SK-N-SH (cell line): ENCODE results near the gene ARHGEF6. TPM values are rescaled to one million over a fixed set of nuclear protein-coding genes. Genes with fewer than 3 reads are reported as not detected.

Experiments
- CTCF ChIA-PET: fragments of 300-600, 350-600 bp; formaldehyde crosslinking; extraction: SDS; loops from one replicate; lab custom pipeline; 2021; lab: Yijun Ruan, JAX
- POLR2A ChIA-PET: fragments of 350-600 bp; sonication (Branson Sonifier 250); formaldehyde crosslinking; extraction: SDS; loops from one replicate; lab custom pipeline; 2020; ENCODE audit warnings: antibody characterized with exemption, inconsistent platforms; lab: Yijun Ruan, JAX
- DNase-seq: peaks from one replicate; pipeline ENCODE4 v3.0.0; 2012
- H2AFZ ChIP-seq: fragments of 200-600 bp; sonication (generic); 2 replicates; pipeline ENCODE4 v1.8.1; 2016; ENCODE audit warnings: antibody characterized with exemption, mild to moderate bottlenecking, low read depth
- H3F3A ChIP-seq: fragments of 200-600 bp; sonication (generic); replicated peaks from 2 replicates; pipeline ENCODE3; 2016; ENCODE audit warnings: antibody characterized with exemption, mild to moderate bottlenecking; ENCODE audit not compliant: insufficient read depth
- H3K27ac ChIP-seq, 2 experiments: fragments of 200-500 bp in 1 of 2; fragments of 200-600 bp in 1 of 2; sonication (Bioruptor generic) in 1 of 2; sonication (generic), shearing (Covaris generic) in 1 of 2; 2 replicates each; pipeline versions ENCODE4 v1.5.1 to v1.6.1; 2014 to 2016; ENCODE audit warnings: low read depth in 2 of 2, inconsistent platforms in 1 of 2, low read length in 1 of 2, mild to moderate bottlenecking in 1 of 2, mixed read lengths in 1 of 2
- H3K27me3 ChIP-seq: fragments of 200-600 bp; sonication (generic), shearing (Covaris generic); 2 replicates; pipeline ENCODE4 v1.6.1; 2016; ENCODE audit warnings: mixed run types; ENCODE audit not compliant: insufficient read depth
- H3K36me3 ChIP-seq, 2 experiments: fragments of 200-500 bp in 1 of 2; fragments of 200-600 bp in 1 of 2; sonication (Bioruptor generic) in 1 of 2; sonication (generic) in 1 of 2; replicated peaks in 1 of 2; 2 replicates each; pipeline versions ENCODE3 to v1.5.1; 2014 to 2016; ENCODE audit warnings: low read length in 1 of 2, mild to moderate bottlenecking in 1 of 2; ENCODE audit not compliant: insufficient read depth in 2 of 2, control insufficient read depth in 1 of 2
- H3K4me1 ChIP-seq, 2 experiments: fragments of 200-500 bp in 1 of 2; fragments of 200-600 bp in 1 of 2; sonication (Bioruptor generic) in 1 of 2; sonication (generic), shearing (Covaris generic) in 1 of 2; 2 replicates each; pipeline versions ENCODE4 v1.5.1 to v1.6.1; 2014 to 2016; ENCODE audit warnings: low read depth in 1 of 2, low read length in 1 of 2, mixed run types in 1 of 2; ENCODE audit not compliant: insufficient read depth in 2 of 2, control insufficient read depth in 1 of 2
- H3K4me2 ChIP-seq: fragments of 200-600 bp; sonication (generic), shearing (Covaris generic); 2 replicates; pipeline ENCODE4 v1.6.1; 2017; ENCODE audit warnings: mixed run types
- H3K4me3 ChIP-seq, 2 experiments: fragments of 200-500 bp in 1 of 2; fragments of 200-600 bp in 1 of 2; sonication (Bioruptor generic) in 1 of 2; sonication (generic), shearing (Covaris generic) in 1 of 2; 2 replicates each; pipeline versions ENCODE4 v1.5.1 to v1.8.1; 2014 to 2016; ENCODE audit warnings: low read depth in 2 of 2, inconsistent platforms in 1 of 2, low read length in 1 of 2, mild to moderate bottlenecking in 1 of 2, mixed read lengths in 1 of 2, moderate library complexity in 1 of 2
- H3K79me2 ChIP-seq: fragments of 200-600 bp; sonication (generic); 2 replicates; pipeline ENCODE4 v1.8.1; 2017; ENCODE audit warnings: mild to moderate bottlenecking; ENCODE audit not compliant: insufficient read depth
- H3K9ac ChIP-seq: fragments of 200-600 bp; sonication (generic); 2 replicates; pipeline ENCODE4 v1.6.1; 2017; ENCODE audit warnings: mixed run types
- H3K9me2 ChIP-seq: fragments of 200-600 bp; sonication (generic); 2 replicates; pipeline ENCODE4 v1.6.1; 2017; ENCODE audit warnings: mixed run types
- H3K9me3 ChIP-seq: fragments of 200-600 bp; sonication (generic); 2 replicates; pipeline ENCODE4 v1.6.1; 2017; ENCODE audit warnings: mixed run types, mild to moderate bottlenecking, moderate library complexity
- H4K20me1 ChIP-seq: fragments of 200-600 bp; sonication (generic); 2 replicates; pipeline ENCODE4 v1.6.1; 2017; ENCODE audit warnings: mild to moderate bottlenecking, mixed run types; ENCODE audit not compliant: insufficient read depth
- CTCF ChIP-seq: fragments of 200-600 bp; sonication (generic); IDR thresholded peaks from 2 replicates; pipeline ENCODE4 v1.6.1; 2017; ENCODE audit warnings: antibody characterized with exemption, mild to moderate bottlenecking, moderate library complexity
- ELF1 ChIP-seq: IDR thresholded peaks from 2 replicates; pipeline ENCODE4 v1.4.0; 2012
- FOXJ3 ChIP-seq: sonication (generic); formaldehyde crosslinking; IDR thresholded peaks from 2 replicates; pipeline ENCODE4 v1.5.1; 2020; ENCODE audit warnings: mild to moderate bottlenecking, missing genetic modification reagents
- GABPA ChIP-seq: IDR thresholded peaks from 2 replicates; pipeline ENCODE4 v1.4.0; 2012; ENCODE audit warnings: low read depth, mild to moderate bottlenecking
- GATA2 ChIP-seq: sonication (generic); formaldehyde crosslinking; IDR thresholded peaks from 2 replicates; pipeline ENCODE4 v1.5.0; 2020; ENCODE audit warnings: mild to moderate bottlenecking, missing genetic modification reagents
- MAX ChIP-seq: IDR thresholded peaks from 2 replicates; pipeline ENCODE4 v1.4.0; 2012; ENCODE audit warnings: low read depth
- MXI1 ChIP-seq: IDR thresholded peaks from 2 replicates; pipeline ENCODE4 v1.6.1; 2012; ENCODE audit warnings: mild to moderate bottlenecking, low read depth, low read length, improper control_type of control experiment
- NFIC ChIP-seq: IDR thresholded peaks from 2 replicates; pipeline ENCODE4 v1.4.0; 2012; ENCODE audit warnings: borderline replicate concordance
- PBX3 ChIP-seq: IDR thresholded peaks from 2 replicates; pipeline ENCODE4; 2012
- POLR2AphosphoS5 ChIP-seq: IDR thresholded peaks from 2 replicates; pipeline ENCODE4 v1.6.1; 2012; ENCODE audit warnings: low read depth, low read length
- RAD21 ChIP-seq: IDR thresholded peaks from 2 replicates; pipeline ENCODE4 v1.6.1; 2012; ENCODE audit warnings: mild to moderate bottlenecking, low read length
- RFX5 ChIP-seq: IDR thresholded peaks from 2 replicates; pipeline ENCODE4 v1.6.1; 2012; ENCODE audit warnings: mild to moderate bottlenecking, improper control_type of control experiment, low read length
- RXRA ChIP-seq: IDR thresholded peaks from 2 replicates; pipeline ENCODE4 v1.4.0; 2012; ENCODE audit warnings: low read depth, mild to moderate bottlenecking, borderline replicate concordance
- SIN3A ChIP-seq: IDR thresholded peaks from 2 replicates; pipeline ENCODE4 v1.6.1; 2012; ENCODE audit warnings: low read depth, mild to moderate bottlenecking, low read length, moderate library complexity, borderline replicate concordance
- SMC3 ChIP-seq: IDR thresholded peaks from 2 replicates; pipeline ENCODE4 v1.6.1; 2012; ENCODE audit warnings: low read depth, low read length, improper control_type of control experiment
- TAF1 ChIP-seq: IDR thresholded peaks from 2 replicates; pipeline ENCODE4 v1.6.1; 2012; ENCODE audit warnings: low read depth, mild to moderate bottlenecking, low read length, moderate library complexity, borderline replicate concordance
- TEAD4 ChIP-seq: IDR thresholded peaks from 2 replicates; pipeline ENCODE4 v1.4.0; 2012; ENCODE audit warnings: mild to moderate bottlenecking, borderline replicate concordance; ENCODE audit not compliant: insufficient read depth
- USF1 ChIP-seq: IDR thresholded peaks from 2 replicates; pipeline ENCODE4 v1.4.0; 2012; ENCODE audit warnings: low read depth, borderline replicate concordance
- USF2 ChIP-seq: fragments of 150-350 bp; IDR thresholded peaks from 2 replicates; pipeline ENCODE4 v1.6.1; 2017; ENCODE audit warnings: antibody characterized with exemption, low read length, low read depth, borderline replicate concordance
- ZBTB33 ChIP-seq: IDR thresholded peaks from 2 replicates; pipeline ENCODE4 v1.4.0; 2012; ENCODE audit warnings: low read depth, borderline replicate concordance
- WGBS: methylation state at CpG from one replicate; pipeline ENCODE4 v1.1.6; 2017; ENCODE audit warnings: low lambda C conversion rate; 5-methylcytosine and 5-hydroxymethylcytosine counted together
- polyA plus RNA-seq, 3 experiments: library from polyadenylated mRNA; depleted of rRNA; stranded (reverse); fragments of >200 nt; gene quantifications; 2 replicates each; pipeline ENCODE4 v1.2.3, GENCODE V29; 2012

ARHGEF6 gene
- polyA plus RNA-seq, 1 of the 3 experiments (the other 2 are of a cell fraction), result 2.7 TPM

- TF ChIP-seq SMC3, result no peak
- no peak for TF ChIP-seq PBX3
- TF ChIP-seq RAD21, result no peak
- no peak for TF ChIP-seq SIN3A
- TF ChIP-seq GATA2, result no peak
- no peak for TF ChIP-seq TAF1
- TF ChIP-seq MAX, result no peak
- no peak for TF ChIP-seq NFIC
- TF ChIP-seq MXI1, result no peak
- no peak for TF ChIP-seq ELF1
- no peak for TF ChIP-seq POLR2AphosphoS5
- TF ChIP-seq GABPA, result no peak
- TF ChIP-seq CTCF, result no peak
- TF ChIP-seq USF2, result no peak
- no peak for TF ChIP-seq FOXJ3 (CRISPR knock-in tag)
- TF ChIP-seq RXRA, result no peak
- TF ChIP-seq USF1, result no peak
- TF ChIP-seq RFX5, result no peak
- no peak for TF ChIP-seq TEAD4
- no peak for TF ChIP-seq ZBTB33
- no peaks in the 10 kb centered on the region for H3K36me3 ChIP-seq
- H3K4me2 ChIP-seq, result no peak overlapping the region
- CTCF ChIA-PET, result no interaction called here
- H3K9ac ChIP-seq, result no peak overlapping the region
- WGBS, result 34% methylated on average over 3 of the region's 3 CpGs
- H2AFZ ChIP-seq, result no peak overlapping the region
- POLR2A ChIA-PET, result no interaction called here
- no peak overlapping the region for H3K27ac ChIP-seq
- H3K79me2 ChIP-seq, result no peaks in the 10 kb centered on the region
- no peaks in the 10 kb centered on the region for H4K20me1 ChIP-seq
- no peaks in the 10 kb centered on the region for H3K4me1 ChIP-seq
- no peak for DNase-seq
- H3F3A ChIP-seq, result no peaks in the 10 kb centered on the region
- H3K9me3 ChIP-seq, result no peaks in the 10 kb centered on the region
- no peaks in the 10 kb centered on the region for H3K9me2 ChIP-seq
- H3K4me3 ChIP-seq, result no peak overlapping the region
- H3K27me3 ChIP-seq, result no peaks in the 10 kb centered on the region; the same call in 1 of the 2 replicates
Measured at GRCh38 chrX:136733613-136734012, 47.1 kb downstream of the ARHGEF6 start.
